Testis (tissue), 3 donors: ENCODE results near the gene SLC44A5. TPM values are rescaled to one million over a fixed set of nuclear protein-coding genes. Genes with fewer than 3 reads are reported as not detected.

ENCODE experiments used
- DNase-seq: peaks from one replicate; pipeline ENCODE4 v3.0.0-alpha.2; 2019
- H3K27ac ChIP-seq, 2 donors: fragments of 200-600 bp; sonication (generic); one replicate each; pipeline ENCODE4 v1.5.1; 2019
- H3K27me3 ChIP-seq: fragments of 200-600 bp; sonication (generic); one replicate; pipeline ENCODE4 v1.5.1; 2019
- H3K36me3 ChIP-seq: fragments of 200-600 bp; sonication (generic); one replicate; pipeline ENCODE4 v1.5.1; 2017; ENCODE audit warnings: low read depth; ENCODE audit errors: missing control alignments
- H3K4me1 ChIP-seq: fragments of 200-600 bp; sonication (generic); one replicate; pipeline ENCODE4 v1.5.1; 2019
- H3K4me3 ChIP-seq, 2 donors: fragments of 200-600 bp; sonication (generic); one replicate each; pipeline ENCODE4 v1.5.1; 2017 to 2019
- H3K9me3 ChIP-seq: fragments of 200-600 bp; sonication (generic); one replicate; pipeline ENCODE4 v1.5.1; 2017
- POLR2A ChIP-seq: fragments of 450-650 bp; IDR thresholded peaks from one replicate; pipeline ENCODE4 v1.6.1; 2017; ENCODE audit warnings: antibody characterized with exemption, mild to moderate bottlenecking, moderate library complexity
- WGBS, 2 donors: methylation state at CpG; one replicate each; pipeline ENCODE4 v1.1.5; 2018; 5-methylcytosine and 5-hydroxymethylcytosine counted together
- intact Hi-C: fragments of 100-400 bp; cut with DNase I; formaldehyde crosslinking; loops from one replicate; pipeline ENCODE4 v1.15.1; 2023; ENCODE audit warnings: low total_unique reads
- polyA plus RNA-seq: library from polyadenylated mRNA; stranded (reverse); fragments of 350-450 nt; fragmentation: Illumina TruSeq; extraction: RNeasy Lipid Tissue Mini Kit (QIAGEN cat#74804); gene quantifications from one replicate; pipeline ENCODE4 v1.2.3, GENCODE V29; 2014; ENCODE audit warnings: low read depth, low replicate concordance; ENCODE audit not compliant: insufficient read depth
- total RNA-seq, 2 donors: library from RNA; depleted of rRNA; stranded (reverse); fragments of >200 nt; gene quantifications; one replicate each; pipeline ENCODE4 v1.2.3, GENCODE V29; 2016
- TF ChIP-seq, protein P1 (sequence below), 3 experiments: fragments of 450-650 bp in 2 of 3; fragments of 200-600 bp in 1 of 3; sonication (generic) in 1 of 3; IDR thresholded peaks; one replicate each; pipeline ENCODE4 v1.5.1; 2016 to 2019; ENCODE audit warnings: antibody characterized with exemption in 3 of 3, mild to moderate bottlenecking in 2 of 3, moderate library complexity in 1 of 3

SLC44A5 gene
- total and polyA plus RNA-seq, 3 donors from 2014 or later = 4.9 to 10.6 (median 4.9) TPM

DNA sequence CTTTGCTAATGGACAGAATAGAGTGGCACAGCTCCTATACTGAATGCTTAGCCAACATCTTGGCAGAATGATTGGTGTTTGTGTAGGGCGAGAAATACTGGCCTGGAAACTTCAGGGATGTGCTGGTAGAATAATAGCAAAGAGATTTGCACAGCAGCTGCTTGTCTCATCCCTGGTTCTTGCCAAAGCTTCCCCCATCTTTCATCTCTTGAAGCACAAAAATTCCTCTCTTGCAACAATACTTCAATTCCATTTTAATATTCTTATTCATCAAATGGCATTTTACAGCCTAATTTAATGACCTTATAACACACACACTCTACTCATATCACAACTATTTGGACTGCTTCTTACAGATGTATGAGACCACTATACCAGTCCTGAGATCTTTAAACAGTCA, 439.0 kb downstream of the SLC44A5 start:
- TF ChIP-seq POLR2A = no peak
- TF ChIP-seq, protein P1, sequence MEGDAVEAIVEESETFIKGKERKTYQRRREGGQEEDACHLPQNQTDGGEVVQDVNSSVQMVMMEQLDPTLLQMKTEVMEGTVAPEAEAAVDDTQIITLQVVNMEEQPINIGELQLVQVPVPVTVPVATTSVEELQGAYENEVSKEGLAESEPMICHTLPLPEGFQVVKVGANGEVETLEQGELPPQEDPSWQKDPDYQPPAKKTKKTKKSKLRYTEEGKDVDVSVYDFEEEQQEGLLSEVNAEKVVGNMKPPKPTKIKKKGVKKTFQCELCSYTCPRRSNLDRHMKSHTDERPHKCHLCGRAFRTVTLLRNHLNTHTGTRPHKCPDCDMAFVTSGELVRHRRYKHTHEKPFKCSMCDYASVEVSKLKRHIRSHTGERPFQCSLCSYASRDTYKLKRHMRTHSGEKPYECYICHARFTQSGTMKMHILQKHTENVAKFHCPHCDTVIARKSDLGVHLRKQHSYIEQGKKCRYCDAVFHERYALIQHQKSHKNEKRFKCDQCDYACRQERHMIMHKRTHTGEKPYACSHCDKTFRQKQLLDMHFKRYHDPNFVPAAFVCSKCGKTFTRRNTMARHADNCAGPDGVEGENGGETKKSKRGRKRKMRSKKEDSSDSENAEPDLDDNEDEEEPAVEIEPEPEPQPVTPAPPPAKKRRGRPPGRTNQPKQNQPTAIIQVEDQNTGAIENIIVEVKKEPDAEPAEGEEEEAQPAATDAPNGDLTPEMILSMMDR (IDR thresholded peaks at IDR 0.05) = no peak
- no peak overlapping the region for H3K4me3 ChIP-seq
- no peak overlapping the region for H3K27ac ChIP-seq
- H3K4me1 ChIP-seq = no peaks in the 10 kb centered on the region
- H3K27me3 ChIP-seq = no peaks in the 10 kb centered on the region
- WGBS, 2 donors = 83 to 91% methylated on average over 1 of the region's 1 CpG
- intact Hi-C loops = no loop called here
- DNase-seq = no peak
- H3K9me3 ChIP-seq = no peaks in the 10 kb centered on the region
- H3K36me3 ChIP-seq = no peaks in the 10 kb centered on the region

DNA sequence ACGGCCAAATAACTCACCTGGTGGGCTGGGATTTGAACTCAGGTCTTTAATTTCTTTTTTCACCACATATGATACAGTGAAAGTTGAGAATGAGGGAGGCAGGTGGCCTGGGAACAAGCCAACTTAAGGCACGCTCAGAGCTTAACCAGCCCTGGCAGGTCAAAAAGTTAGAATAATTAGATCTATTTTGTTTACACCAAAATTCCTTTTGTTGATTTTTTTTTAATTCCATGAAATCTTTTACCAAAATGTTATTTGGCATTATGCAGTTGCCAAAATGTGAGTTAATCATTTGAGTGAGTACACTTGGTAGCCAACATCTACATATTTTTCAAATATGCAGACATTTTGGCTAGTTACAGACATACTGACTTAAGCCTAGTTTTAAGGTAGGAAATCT, 439.9 kb downstream of the SLC44A5 start:
- intact Hi-C loops = no loop called here

DNA sequence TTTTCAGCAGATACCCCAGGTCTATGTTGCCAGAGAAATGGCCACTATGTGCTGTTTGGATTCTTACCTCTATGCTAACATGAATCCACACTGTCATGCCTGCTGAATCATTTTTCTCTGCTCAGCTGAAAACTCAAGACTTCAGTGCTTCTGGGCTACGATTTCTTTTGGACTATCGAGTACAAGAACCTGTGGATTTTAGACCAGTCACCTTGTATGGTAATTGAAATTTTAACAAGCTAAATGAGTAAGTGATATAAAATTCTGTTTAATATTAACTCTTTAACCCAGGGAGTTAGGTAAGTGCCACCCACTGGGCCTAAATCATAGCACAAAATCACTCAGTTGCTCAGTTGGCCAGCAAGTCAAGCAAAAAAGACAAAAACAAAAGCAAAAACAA, 440.9 kb downstream of the SLC44A5 start:
- H3K4me3 ChIP-seq = no peak overlapping the region
- intact Hi-C loops = no loop called here
- no peak for DNase-seq
- H3K4me1 ChIP-seq = no peaks in the 10 kb centered on the region
- no peaks in the 10 kb centered on the region for H3K36me3 ChIP-seq
- 93 to 97% methylated on average over 2 of the region's 2 CpGs for WGBS, 2 donors
- no peaks in the 10 kb centered on the region for H3K9me3 ChIP-seq
- no peak for TF ChIP-seq POLR2A
- TF ChIP-seq, protein P1 (IDR thresholded peaks at IDR 0.05) = no peak
- H3K27me3 ChIP-seq = no peaks in the 10 kb centered on the region
- H3K27ac ChIP-seq = no peak overlapping the region

More for the DNA sequence above, 439.9 kb downstream of the SLC44A5 start:
- Histone ChIP-seq H3K4me1 (no peaks in the 10 kb centered on the region), H3K4me3 (no peak overlapping the region), H3K9me3 (no peaks in the 10 kb centered on the region), H3K27me3 (no peaks in the 10 kb centered on the region), H3K27ac (no peak overlapping the region), H3K36me3 (no peaks in the 10 kb centered on the region)
- no peak for DNase-seq
- TF ChIP-seq, protein P1 (IDR thresholded peaks at IDR 0.05) = no peak
- no peak for TF ChIP-seq POLR2A
- 72 to 75% methylated on average over 2 of the region's 2 CpGs for WGBS, 2 donors

DNA sequence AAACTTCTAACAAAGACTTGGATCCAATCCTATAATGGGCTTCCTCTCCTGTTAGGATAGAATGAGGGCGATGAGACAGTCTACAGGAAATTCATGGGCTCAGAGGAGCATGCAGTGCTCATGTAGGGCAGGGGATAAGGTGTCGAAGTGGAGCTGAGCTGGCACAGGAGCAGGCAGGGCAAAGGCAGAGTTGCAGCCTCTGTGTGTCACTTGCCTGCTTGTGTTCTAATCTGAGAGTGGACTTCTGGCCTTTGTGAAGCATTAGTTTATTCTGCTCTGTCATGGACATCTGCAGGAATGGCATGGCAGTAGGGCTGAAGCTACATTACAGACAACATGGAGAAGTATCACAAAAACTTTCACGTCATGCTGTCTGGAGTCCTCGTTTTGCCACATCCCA, 444.1 kb downstream of the SLC44A5 start:
- H3K36me3 ChIP-seq = no peaks in the 10 kb centered on the region
- 93 to 95% methylated on average over 4 of the region's 4 CpGs for WGBS, 2 donors
- no peaks in the 10 kb centered on the region for H3K27me3 ChIP-seq
- intact Hi-C loops = no loop called here
- no peak overlapping the region for H3K4me3 ChIP-seq
- TF ChIP-seq, protein P1 (IDR thresholded peaks at IDR 0.05) = no peak
- TF ChIP-seq POLR2A = no peak
- no peak overlapping the region for H3K27ac ChIP-seq
- H3K9me3 ChIP-seq = no peaks in the 10 kb centered on the region
- DNase-seq = no peak
- no peaks in the 10 kb centered on the region for H3K4me1 ChIP-seq

DNA sequence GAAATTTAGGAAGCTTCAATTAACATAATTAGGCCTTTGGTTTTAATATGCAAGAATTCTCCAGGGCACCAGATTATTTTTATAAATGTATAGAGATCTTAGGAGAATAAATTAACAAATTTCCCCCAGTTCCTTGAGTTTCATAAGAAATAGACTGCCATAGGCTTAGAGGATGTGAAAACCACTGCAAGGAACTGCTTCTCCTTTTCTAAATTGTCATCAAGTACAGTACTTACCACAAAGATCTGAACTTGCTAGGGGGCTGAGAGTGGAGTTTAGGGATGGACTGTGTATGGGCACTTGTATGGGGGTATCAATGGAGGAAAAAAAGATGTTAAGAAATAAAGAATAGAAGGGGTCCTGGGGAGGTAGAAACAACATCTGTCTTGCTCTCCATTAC, 445.6 kb downstream of the SLC44A5 start:
- no peak for DNase-seq
- TF ChIP-seq POLR2A = no peak
- TF ChIP-seq, protein P1 (IDR thresholded peaks at IDR 0.05) = no peak
- H3K9me3 ChIP-seq = no peaks in the 10 kb centered on the region
- H3K27me3 ChIP-seq = no peaks in the 10 kb centered on the region
- no peaks in the 10 kb centered on the region for H3K36me3 ChIP-seq
- H3K27ac ChIP-seq = no peak overlapping the region
- H3K4me1 ChIP-seq = no peaks in the 10 kb centered on the region
- intact Hi-C loops = no loop called here
- H3K4me3 ChIP-seq = no peak overlapping the region
